ENCODE results near the gene TRIM40. TPM values are rescaled to one million over a fixed set of nuclear protein-coding genes. Genes with fewer than 3 reads are reported as not detected.

The TRIM40 gene
- total RNA-seq, 1 donor from 2014 or later, result not detected

GRCh38 chr6:30149234-30149633 is 13.3 kb downstream of the TRIM40 start:
- H3K4me1 Mint-ChIP-seq, result no peaks in the 10 kb centered on the region
- H3K9me3 Mint-ChIP-seq, result no peaks in the 10 kb centered on the region
- no peak overlapping the region for H3K27ac Mint-ChIP-seq (ENCODE audit: unreplicated experiment)
- TF ChIP-seq CTCF (conservative IDR thresholded peaks at IDR 0.05), result no peak
- DNase-seq (ENCODE audit: low read depth, low spot score), result no peak
- peaks cover 62% of the 10 kb centered on the region for H3K27me3 Mint-ChIP-seq (ENCODE audit: low read depth)
- no peak overlapping the region for H3K4me3 Mint-ChIP-seq
- H3K36me3 Mint-ChIP-seq (ENCODE audit: low read depth), result no peaks in the 10 kb centered on the region

GRCh38 chr6:30149858-30150550 is 14.1 kb downstream of the TRIM40 start:
- TF ChIP-seq CTCF (conservative IDR thresholded peaks at IDR 0.05), result no peak
- DNase-seq (ENCODE audit: low read depth, low spot score), result no peak
- Mint-ChIP-seq H3K36me3 (ENCODE audit: low read depth) (no peaks in the 10 kb centered on the region), H3K9me3 (no peaks in the 10 kb centered on the region), H3K4me1 (no peaks in the 10 kb centered on the region), H3K4me3 (no peak overlapping the region), H3K27ac (ENCODE audit: unreplicated experiment) (no peak overlapping the region), H3K27me3 (ENCODE audit: low read depth) (peaks cover 62% of the 10 kb centered on the region)

- no peak for TF ChIP-seq CTCF (conservative IDR thresholded peaks at IDR 0.05)
- H3K27ac Mint-ChIP-seq (ENCODE audit: unreplicated experiment), result no peak overlapping the region
Observed at GRCh38 chr6:30150671-30151395, 14.9 kb downstream of the TRIM40 start.

GRCh38 chr6:30151580-30151979 is 15.6 kb downstream of the TRIM40 start:
- no peak for DNase-seq (ENCODE audit: low read depth, low spot score)
- Mint-ChIP-seq H3K4me3 (no peak overlapping the region), H3K27me3 (ENCODE audit: low read depth) (peaks cover 67% of the 10 kb centered on the region), H3K4me1 (no peaks in the 10 kb centered on the region), H3K27ac (ENCODE audit: unreplicated experiment) (no peak overlapping the region), H3K9me3 (no peaks in the 10 kb centered on the region), H3K36me3 (ENCODE audit: low read depth) (no peaks in the 10 kb centered on the region)
- no peak for TF ChIP-seq CTCF (conservative IDR thresholded peaks at IDR 0.05)

More at GRCh38 chr6:30150671-30151395, 14.9 kb downstream of the TRIM40 start:
- no peaks in the 10 kb centered on the region for H3K4me1 Mint-ChIP-seq
- no peaks in the 10 kb centered on the region for H3K36me3 Mint-ChIP-seq (ENCODE audit: low read depth)
- H3K4me3 Mint-ChIP-seq, result no peak overlapping the region
- H3K27me3 Mint-ChIP-seq (ENCODE audit: low read depth), result peaks cover 61% of the 10 kb centered on the region
- no peaks in the 10 kb centered on the region for H3K9me3 Mint-ChIP-seq
- no peak for DNase-seq (ENCODE audit: low read depth, low spot score)

GRCh38 chr6:30152016-30152673 is 16.2 kb downstream of the TRIM40 start:
- no peak overlapping the region for H3K27ac Mint-ChIP-seq (ENCODE audit: unreplicated experiment)
- H3K27me3 Mint-ChIP-seq (ENCODE audit: low read depth), result peaks cover 73% of the 10 kb centered on the region
- H3K9me3 Mint-ChIP-seq, result no peaks in the 10 kb centered on the region
- no peak for DNase-seq (ENCODE audit: low read depth, low spot score)
- H3K36me3 Mint-ChIP-seq (ENCODE audit: low read depth), result no peaks in the 10 kb centered on the region
- TF ChIP-seq CTCF (conservative IDR thresholded peaks at IDR 0.05), result no peak
- H3K4me3 Mint-ChIP-seq, result no peak overlapping the region
- no peaks in the 10 kb centered on the region for H3K4me1 Mint-ChIP-seq
